AG08395 (cell line): ENCODE data around the gene BSND.
"Not testable (repeated sequence)": the region's sequence is repeated elsewhere in the genome, so short reads cannot be mapped to it uniquely, and the experiment has no call there.

Experiments used
- DNase-seq: peaks from one replicate; pipeline ENCODE4 v3.0.0; 2012; ENCODE audit warnings: mixed read lengths, low spot score

Gene BSND

GRCh38 chr1:55021942-55022546 lies 23.3 kb downstream of the BSND start:
- peak; percentile 96 for DNase-seq

- not testable (repeated sequence) for DNase-seq
Measured at GRCh38 chr1:55024163-55024562, 25.4 kb downstream of the BSND start.

- not testable (repeated sequence) for DNase-seq
Measured at GRCh38 chr1:55026682-55027081, 27.9 kb downstream of the BSND start.

GRCh38 chr1:55031098-55031497 lies 32.4 kb downstream of the BSND start:
- not testable (repeated sequence) for DNase-seq

- no peak for DNase-seq
Measured at GRCh38 chr1:55033265-55033614, 34.5 kb downstream of the BSND start.

GRCh38 chr1:55034476-55035133 lies 35.9 kb downstream of the BSND start:
- no peak for DNase-seq

- DNase-seq, result no peak
Measured at GRCh38 chr1:55035904-55036303, 37.2 kb downstream of the BSND start.

GRCh38 chr1:55037733-55038551 lies 39.2 kb downstream of the BSND start:
- DNase-seq, result no peak

- DNase-seq, result no peak
Measured at GRCh38 chr1:55038552-55038838, 39.8 kb downstream of the BSND start.

GRCh38 chr1:55038974-55039341 lies 40.2 kb downstream of the BSND start:
- no peak for DNase-seq

GRCh38 chr1:55039342-55040082 lies 40.8 kb downstream of the BSND start, which contains the start of gene PCSK9:
Gene PCSK9, plus strand, starts transcription at chr1:55039548. Its CDS starts 290 bp downstream, at chr1:55039838.
- peak; percentile 50 for DNase-seq

- DNase-seq, result no peak
Measured at GRCh38 chr1:55040083-55040932, 41.6 kb downstream of the BSND start.

GRCh38 chr1:55040933-55041494 lies 42.3 kb downstream of the BSND start:
- no peak for DNase-seq

- DNase-seq, result no peak
Measured at GRCh38 chr1:55041613-55042012, 42.9 kb downstream of the BSND start.

- no peak for DNase-seq
Measured at GRCh38 chr1:55043011-55043410, 44.3 kb downstream of the BSND start.

GRCh38 chr1:55043726-55044125 lies 45.0 kb downstream of the BSND start:
- DNase-seq, result no peak

GRCh38 chr1:55044617-55045397 lies 46.1 kb downstream of the BSND start:
- DNase-seq, result no peak

GRCh38 chr1:55045430-55045829 lies 46.7 kb downstream of the BSND start:
- DNase-seq, result no peak

GRCh38 chr1:55046871-55047270 lies 48.1 kb downstream of the BSND start:
- DNase-seq, result no peak

GRCh38 chr1:55047611-55048010 lies 48.9 kb downstream of the BSND start:
- DNase-seq, result no peak
